Measurements from ENCODE around the gene PRTFDC1.
"Not testable (repeated sequence)": the region's sequence is repeated elsewhere in the genome, so short reads cannot be mapped to it uniquely, and the experiment has no call there.

GRCh38 chr10:24924483-24924882 is 27.9 kb downstream of the PRTFDC1 start:
- not testable (repeated sequence) for TF ChIP-seq POLR2A (IDR thresholded peaks at IDR 0.05; ENCODE audit: low read depth, low read length); CTCF (IDR thresholded peaks at IDR 0.05; ENCODE audit: extremely low read depth in 1 of 2, insufficient read depth in 1 of 2, low read depth in 1 of 2, low read length in 2 of 2); POLR2AphosphoS5 (IDR thresholded peaks at IDR 0.05; ENCODE audit: insufficient read depth, low read depth, low read length); EZH2 (IDR thresholded peaks at IDR 0.05; ENCODE audit: borderline replicate concordance, low read depth, low read length, severe bottlenecking); MAX (IDR thresholded peaks at IDR 0.05; ENCODE audit: insufficient read depth, insufficient read length)

Measured in endothelial cell of umbilical vein (primary cell).